T-helper 2 cell treated with Interferon-gamma antibody and Interleukin-4, amounts not matched to agents 5 μg/mL and 100 μg/mL, for 36 hours (primary cell): ENCODE data around the gene CTPS1.

Source experiments
- DNase-seq: peaks from one replicate; pipeline ENCODE4 v3.0.0; 2021; ENCODE audit warnings: low spot score
- H3K27ac Mint-ChIP-seq: one replicate; pipeline ENCODE4 v1.8.0; 2021; ENCODE audit warnings: mild to moderate bottlenecking, mixed read lengths
- H3K27me3 Mint-ChIP-seq: one replicate; pipeline ENCODE4 v1.8.0; 2021; ENCODE audit warnings: low read depth, mixed read lengths
- H3K36me3 Mint-ChIP-seq: one replicate; pipeline ENCODE4 v1.8.0; 2021; ENCODE audit warnings: low read depth, mixed read lengths
- H3K4me1 Mint-ChIP-seq: one replicate; pipeline ENCODE4 v1.8.0; 2021; ENCODE audit warnings: low read depth, mixed read lengths
- H3K4me3 Mint-ChIP-seq: one replicate; pipeline ENCODE4 v1.8.0; 2022; ENCODE audit warnings: mild to moderate bottlenecking, moderate library complexity, mixed read lengths
- H3K9me3 Mint-ChIP-seq: one replicate; pipeline ENCODE4 v1.8.0; 2021; ENCODE audit warnings: mixed read lengths

The CTPS1 gene

GRCh38 chr1:40978886-40979240, 633 bp upstream of the CTPS1 start:
- Mint-ChIP-seq H3K9me3 (no peaks in the 10 kb centered on the region), H3K4me1 (peaks cover 42% of the 10 kb centered on the region), H3K4me3 (peak overlapping the region; percentile 86)

DNA sequence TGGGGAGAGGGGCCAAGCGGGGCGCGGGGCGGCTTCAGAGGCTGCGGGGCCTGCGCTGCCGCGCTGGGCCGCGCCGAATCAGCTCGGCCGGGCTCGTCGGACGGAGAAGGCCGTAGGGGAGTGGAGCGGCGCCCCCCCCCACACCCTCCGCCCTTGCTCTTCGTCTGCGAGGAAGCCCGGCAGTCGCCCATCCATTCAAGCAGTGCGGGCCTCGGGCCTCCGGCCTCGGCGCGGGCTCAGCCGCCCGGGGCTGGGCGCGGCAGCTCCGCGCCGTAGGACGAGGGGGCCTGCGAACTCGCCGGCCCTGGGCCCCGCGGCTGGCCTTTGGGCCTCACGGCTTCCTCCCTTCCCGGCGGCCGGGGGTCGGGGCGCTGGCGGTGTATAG, 564 bp downstream of the CTPS1 start:
- peak overlapping the region; percentile 91 for H3K4me3 Mint-ChIP-seq
- no peaks in the 10 kb centered on the region for H3K27me3 Mint-ChIP-seq
- H3K27ac Mint-ChIP-seq = peak overlapping the region; percentile 96
- peaks cover 40% of the 10 kb centered on the region for H3K4me1 Mint-ChIP-seq
- peaks cover 27% of the 10 kb centered on the region for H3K36me3 Mint-ChIP-seq
- no peaks in the 10 kb centered on the region for H3K9me3 Mint-ChIP-seq
- no peak for DNase-seq

More at GRCh38 chr1:40978886-40979240, 633 bp upstream of the CTPS1 start:
- H3K27me3 Mint-ChIP-seq = no peaks in the 10 kb centered on the region
- peak overlapping the region; percentile 95 for H3K27ac Mint-ChIP-seq
- H3K36me3 Mint-ChIP-seq = peaks cover 18% of the 10 kb centered on the region
- DNase-seq = no peak

DNA sequence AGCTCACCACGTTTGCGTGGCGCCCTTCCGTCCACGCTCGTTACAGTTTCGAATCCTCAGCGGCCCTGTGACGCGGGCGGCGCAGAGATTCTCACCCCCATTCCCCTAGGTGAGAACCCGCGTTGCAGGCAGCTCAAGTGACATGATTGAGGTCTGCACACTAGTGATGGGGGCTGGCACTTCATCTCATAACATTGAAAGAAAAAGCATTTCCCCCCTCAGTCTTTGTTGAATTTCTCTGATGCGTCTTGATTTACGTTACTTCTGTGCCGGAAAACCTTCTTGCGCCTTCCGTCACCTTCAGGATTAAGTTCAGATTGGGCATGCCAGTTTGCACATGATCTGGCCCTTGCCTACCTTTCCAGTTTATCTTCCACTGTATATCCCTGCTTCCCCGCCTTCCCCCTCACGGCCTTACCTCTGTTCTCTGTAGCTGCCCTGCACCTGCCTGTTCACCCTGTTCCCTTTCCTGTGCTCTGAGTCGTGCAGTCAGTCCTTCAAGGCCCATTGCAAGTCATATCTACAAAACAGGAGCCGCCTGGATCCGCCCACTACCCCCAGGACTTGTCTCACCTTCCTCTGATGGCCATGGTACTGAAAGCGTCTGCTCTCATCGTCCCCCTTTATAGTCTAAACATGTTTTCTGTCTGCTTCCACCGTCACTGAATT, 1.1 kb downstream of the CTPS1 start:
- Mint-ChIP-seq H3K27me3 (no peaks in the 10 kb centered on the region), H3K4me1 (peaks cover 39% of the 10 kb centered on the region)
- peak; percentile 44 for DNase-seq

DNA sequence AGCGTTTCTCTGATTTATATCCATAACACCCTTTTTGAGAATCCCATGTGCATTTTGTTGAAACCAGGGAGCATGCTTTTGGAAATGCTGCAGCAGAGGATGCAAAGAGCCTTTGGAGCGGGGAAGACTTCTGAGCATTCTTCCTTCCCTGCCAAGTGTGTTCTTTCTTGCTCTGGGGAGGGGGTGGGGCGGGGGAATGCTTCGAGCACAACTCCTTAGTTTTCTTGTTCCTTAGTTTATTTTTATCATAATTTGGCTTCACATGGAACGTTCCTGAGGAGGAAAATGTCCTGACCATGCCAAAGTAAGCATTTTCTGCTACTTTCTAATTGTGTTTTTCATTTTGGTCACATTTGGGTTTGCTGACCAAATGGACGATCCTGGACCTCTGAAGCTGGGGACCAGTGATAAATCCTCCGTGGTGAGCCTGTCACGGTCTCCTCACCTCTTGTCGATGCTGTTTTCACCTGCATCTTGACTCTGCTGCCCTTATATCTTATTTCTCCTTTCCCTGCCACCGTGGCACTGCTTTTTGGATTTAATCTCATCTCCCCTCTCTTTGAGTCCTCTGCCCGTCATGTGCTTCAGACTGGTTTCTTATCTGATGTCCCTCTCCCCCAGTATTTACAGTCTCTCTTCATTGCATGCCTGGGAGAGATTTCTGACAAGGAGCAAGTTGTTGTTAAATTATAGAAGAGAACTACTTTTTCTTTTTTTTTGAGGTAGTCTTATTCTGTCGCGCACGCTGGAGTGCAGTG, 2.4 kb downstream of the CTPS1 start:
- Mint-ChIP-seq H3K9me3 (no peaks in the 10 kb centered on the region), H3K4me1 (peaks cover 36% of the 10 kb centered on the region), H3K27ac (no peak overlapping the region), H3K4me3 (peak overlapping the region; percentile 91), H3K36me3 (peaks cover 42% of the 10 kb centered on the region), H3K27me3 (no peaks in the 10 kb centered on the region)
- no peak for DNase-seq

More for the DNA sequence above, 1.1 kb downstream of the CTPS1 start:
- Mint-ChIP-seq H3K4me3 (peak overlapping the region; percentile 91), H3K9me3 (no peaks in the 10 kb centered on the region), H3K27ac (peak overlapping the region; percentile 96), H3K36me3 (peaks cover 31% of the 10 kb centered on the region)

DNA sequence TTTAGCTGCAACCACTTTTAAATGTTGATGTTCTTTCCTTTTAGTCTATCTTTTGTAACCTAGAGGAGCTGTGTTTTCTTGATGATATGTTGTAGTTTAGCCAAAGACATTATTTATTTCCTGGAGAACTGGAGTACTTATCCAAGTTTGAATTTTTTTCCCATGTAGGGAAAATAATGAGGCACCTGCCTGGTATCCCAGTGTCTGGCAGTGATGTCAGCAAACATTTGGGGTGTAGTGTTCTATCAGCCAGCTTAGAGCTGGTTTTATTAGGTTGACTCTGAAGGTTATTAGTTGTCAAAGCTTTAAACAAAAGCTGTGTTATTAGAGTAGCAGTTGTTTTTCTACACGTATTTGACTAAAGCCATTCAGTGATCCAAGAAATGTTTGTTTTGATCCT, 3.2 kb downstream of the CTPS1 start:
- H3K27ac Mint-ChIP-seq = no peak overlapping the region
- no peak for DNase-seq
- no peaks in the 10 kb centered on the region for H3K9me3 Mint-ChIP-seq
- H3K27me3 Mint-ChIP-seq = no peaks in the 10 kb centered on the region
- no peak overlapping the region for H3K4me3 Mint-ChIP-seq
- peaks cover 34% of the 10 kb centered on the region for H3K4me1 Mint-ChIP-seq
- peaks cover 49% of the 10 kb centered on the region for H3K36me3 Mint-ChIP-seq

GRCh38 chr1:40983286-40983685, 3.8 kb downstream of the CTPS1 start:
- Mint-ChIP-seq H3K9me3 (no peaks in the 10 kb centered on the region), H3K27ac (no peak overlapping the region), H3K27me3 (no peaks in the 10 kb centered on the region), H3K4me1 (peaks cover 32% of the 10 kb centered on the region), H3K4me3 (peak overlapping the region; percentile 18), H3K36me3 (peaks cover 54% of the 10 kb centered on the region)
- no peak for DNase-seq

DNA sequence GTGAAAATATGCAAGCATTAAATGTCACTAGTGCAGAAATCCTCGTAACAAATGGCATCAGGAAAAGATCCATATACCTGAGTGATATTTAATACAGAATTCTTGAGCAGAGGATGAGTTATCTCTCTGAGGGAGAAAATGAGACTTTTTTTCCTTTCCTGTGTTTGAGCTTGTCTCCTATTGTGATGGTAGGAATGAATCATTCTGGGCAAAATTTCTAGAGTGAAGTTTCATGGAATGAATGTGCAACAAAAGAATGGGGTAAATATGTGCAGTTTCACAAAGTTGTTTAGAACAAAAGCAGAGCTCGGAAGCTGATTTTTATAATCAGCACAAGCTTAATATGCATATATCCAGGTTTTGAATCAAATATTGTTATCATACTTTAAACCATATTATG, 4.6 kb downstream of the CTPS1 start:
- Mint-ChIP-seq H3K4me1 (peaks cover 30% of the 10 kb centered on the region), H3K9me3 (no peaks in the 10 kb centered on the region), H3K4me3 (no peak overlapping the region), H3K36me3 (peaks cover 62% of the 10 kb centered on the region), H3K27me3 (no peaks in the 10 kb centered on the region), H3K27ac (no peak overlapping the region)
- DNase-seq = no peak

DNA sequence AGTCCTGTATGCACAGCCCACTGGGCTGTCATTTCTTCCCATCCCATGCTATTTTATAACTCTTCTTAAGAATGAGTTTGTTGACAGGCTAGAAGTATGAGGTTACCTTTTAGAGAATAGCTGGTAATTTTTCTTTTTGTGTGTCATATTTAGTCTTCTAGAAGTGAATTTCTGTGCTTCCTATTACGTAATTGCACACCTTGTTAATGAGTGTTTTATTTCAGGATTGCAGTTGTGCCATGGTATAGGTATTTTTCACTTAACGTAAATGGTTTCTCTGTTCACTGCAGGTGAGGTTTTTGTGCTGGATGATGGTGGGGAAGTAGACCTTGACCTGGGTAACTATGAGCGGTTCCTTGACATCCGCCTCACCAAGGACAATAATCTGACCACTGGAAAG, 5.0 kb downstream of the CTPS1 start:
- Mint-ChIP-seq H3K36me3 (peaks cover 65% of the 10 kb centered on the region), H3K27me3 (no peaks in the 10 kb centered on the region), H3K27ac (no peak overlapping the region), H3K9me3 (no peaks in the 10 kb centered on the region), H3K4me3 (no peak overlapping the region), H3K4me1 (peaks cover 30% of the 10 kb centered on the region)
- no peak for DNase-seq

GRCh38 chr1:40985161-40985560, 5.7 kb downstream of the CTPS1 start:
- Mint-ChIP-seq H3K27me3 (no peaks in the 10 kb centered on the region), H3K4me3 (no peak overlapping the region), H3K36me3 (peaks cover 72% of the 10 kb centered on the region), H3K9me3 (no peaks in the 10 kb centered on the region), H3K27ac (peak overlapping the region; percentile 1), H3K4me1 (peaks cover 30% of the 10 kb centered on the region)
- no peak for DNase-seq

- Mint-ChIP-seq H3K27ac (no peak overlapping the region), H3K4me3 (no peak overlapping the region), H3K36me3 (peaks cover 73% of the 10 kb centered on the region), H3K4me1 (peaks cover 26% of the 10 kb centered on the region), H3K27me3 (no peaks in the 10 kb centered on the region), H3K9me3 (no peaks in the 10 kb centered on the region)
- no peak for DNase-seq
Measured at GRCh38 chr1:40985875-40986274, 6.4 kb downstream of the CTPS1 start.

DNA sequence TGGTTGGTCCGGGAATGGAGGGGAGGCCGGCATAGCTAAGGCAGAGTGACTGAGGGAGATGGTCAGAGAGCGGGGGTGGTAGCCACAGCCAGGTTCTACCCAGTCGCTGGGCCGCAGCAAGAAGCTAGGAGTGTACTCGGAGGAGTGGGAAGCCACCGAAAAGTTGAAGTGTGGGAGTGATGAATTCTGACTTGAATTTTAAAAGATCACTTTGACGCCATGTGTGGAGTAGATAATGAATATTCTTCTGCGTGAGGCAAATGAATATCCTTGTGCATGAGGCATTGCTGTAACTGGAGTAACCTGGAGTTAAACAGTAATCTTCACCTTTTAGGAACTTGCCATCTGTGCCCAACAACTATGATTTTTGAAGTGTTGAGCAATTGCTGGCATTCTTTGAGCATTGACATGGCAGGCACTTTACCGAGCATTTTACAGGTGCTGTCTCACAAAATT, 6.9 kb downstream of the CTPS1 start:
- Mint-ChIP-seq H3K36me3 (peaks cover 76% of the 10 kb centered on the region), H3K4me3 (no peak overlapping the region)
- no peak for DNase-seq

GRCh38 chr1:40986956-40987355, 7.5 kb downstream of the CTPS1 start:
- H3K36me3 Mint-ChIP-seq = peaks cover 82% of the 10 kb centered on the region

More for the DNA sequence above, 6.9 kb downstream of the CTPS1 start:
- no peaks in the 10 kb centered on the region for H3K9me3 Mint-ChIP-seq
- H3K27me3 Mint-ChIP-seq = no peaks in the 10 kb centered on the region
- no peak overlapping the region for H3K27ac Mint-ChIP-seq
- peaks cover 22% of the 10 kb centered on the region for H3K4me1 Mint-ChIP-seq

GRCh38 chr1:40987439-40988276, 8.2 kb downstream of the CTPS1 start:
- no peaks in the 10 kb centered on the region for H3K27me3 Mint-ChIP-seq
- peaks cover 13% of the 10 kb centered on the region for H3K4me1 Mint-ChIP-seq
- H3K9me3 Mint-ChIP-seq = no peaks in the 10 kb centered on the region
- no peak for DNase-seq
- peaks cover 82% of the 10 kb centered on the region for H3K36me3 Mint-ChIP-seq
- no peak overlapping the region for H3K27ac Mint-ChIP-seq
- H3K4me3 Mint-ChIP-seq = no peak overlapping the region

More at GRCh38 chr1:40986956-40987355, 7.5 kb downstream of the CTPS1 start:
- peaks cover 19% of the 10 kb centered on the region for H3K4me1 Mint-ChIP-seq
- DNase-seq = no peak
- H3K27me3 Mint-ChIP-seq = no peaks in the 10 kb centered on the region
- H3K9me3 Mint-ChIP-seq = no peaks in the 10 kb centered on the region
- H3K27ac Mint-ChIP-seq = no peak overlapping the region
- H3K4me3 Mint-ChIP-seq = no peak overlapping the region

- Mint-ChIP-seq H3K36me3 (peaks cover 80% of the 10 kb centered on the region), H3K4me1 (peaks cover 11% of the 10 kb centered on the region), H3K4me3 (no peak overlapping the region), H3K27me3 (no peaks in the 10 kb centered on the region), H3K9me3 (no peaks in the 10 kb centered on the region), H3K27ac (no peak overlapping the region)
- DNase-seq = no peak
Measured at GRCh38 chr1:40988280-40988679, 8.8 kb downstream of the CTPS1 start.
